BLaER1 treated with 17β-estradiol and CSF1 and Interleukin-3, amounts not matched to agents 10 nM and 100 nM (cell line): Measurements from ENCODE around the gene CSRP1.
A peak's percentile ranks its signal among the peaks of the same experiment; 100 is the strongest.

Experiments used
- H3K27ac ChIP-seq, 11 experiments: shearing (Covaris generic); formaldehyde crosslinking; 2 replicates each; pipeline ENCODE4 v1.8.1; 2022
- H3K27me3 ChIP-seq, 11 experiments: shearing (Covaris generic); formaldehyde crosslinking; 2 replicates each; pipeline ENCODE4 v1.8.1; 2022
- H3K36me3 ChIP-seq, 11 experiments: shearing (Covaris generic); formaldehyde crosslinking; 2 replicates each; pipeline ENCODE4 v1.8.1; 2022
- H3K4me1 ChIP-seq, 10 experiments: shearing (Covaris generic); formaldehyde crosslinking; 2 replicates each; pipeline ENCODE4 v1.8.1; 2022
- H3K4me2 ChIP-seq, 11 experiments: shearing (Covaris generic); formaldehyde crosslinking; 2 replicates each; pipeline ENCODE4 v1.8.1; 2022
- H3K4me3 ChIP-seq, 10 experiments: shearing (Covaris generic); formaldehyde crosslinking; 2 replicates each; pipeline ENCODE4 v1.8.1; 2022
- H3K9ac ChIP-seq, 11 experiments: shearing (Covaris generic); formaldehyde crosslinking; 2 replicates each; pipeline ENCODE4 v1.8.1; 2022
- H3K9me3 ChIP-seq, 11 experiments: shearing (Covaris generic); formaldehyde crosslinking; replicated peaks in 1 of 11; 2 replicates each; pipeline ENCODE4 v1.8.1; 2022
- H4K20me1 ChIP-seq, 11 experiments: shearing (Covaris generic); formaldehyde crosslinking; 2 replicates each; pipeline ENCODE4 v1.8.1; 2022
- Cebpa-rat ChIP-seq, 11 experiments: shearing (Covaris generic); IDR thresholded peaks; 2 replicates each; pipeline ENCODE4 v1.8.1; 2022

The CSRP1 gene

GRCh38 chr1:201536558-201536957 lies 29.6 kb upstream of the CSRP1 start:
- Histone ChIP-seq H3K27me3 (peaks cover 0 to 43% (median 25%) of the 10 kb centered on the region in 11 experiments; a peak in 14 of 22 replicates), H4K20me1 (no peaks in the 10 kb centered on the region; a peak in 4 of 22 replicates), H3K36me3 (peaks cover 0 to 10% (median 0%) of the 10 kb centered on the region in 11 experiments; a peak in 1 of 22 replicates), H3K4me3 (0 out of 20 replicates have a peak overlapping the region, but pooled peaks of 2 of the 10 experiments have one; percentile 10), H3K27ac (peak overlapping the region; percentile 27 to 84 (median 72); a peak in 19 of 22 replicates), H3K9me3 (no peaks in the 10 kb centered on the region), H3K9ac (peak overlapping the region in 10 of 11 experiments; percentile 15 to 73 (median 56); a peak in 9 of 22 replicates), H3K4me1 (peaks cover 74 to 92% (median 83%) of the 10 kb centered on the region in 10 experiments), H3K4me2 (peak overlapping the region; percentile 88 to 98 (median 95))
- TF ChIP-seq Cebpa-rat (IDR thresholded peaks at IDR 0.05), result no peak

GRCh38 chr1:201535919-201536245 lies 29.0 kb upstream of the CSRP1 start:
- peaks cover 0 to 42% (median 25%) of the 10 kb centered on the region in 11 experiments; a peak in 14 of 22 replicates for H3K27me3 ChIP-seq
- H3K4me2 ChIP-seq, result peak overlapping the region; percentile 88 to 98 (median 95)
- H3K27ac ChIP-seq, result peak overlapping the region; percentile 27 to 84 (median 72); a peak in 21 of 22 replicates
- peak overlapping the region in 1 of 10 experiments; percentile 10; a peak in 2 of 20 replicates for H3K4me3 ChIP-seq
- peaks cover 74 to 92% (median 83%) of the 10 kb centered on the region in 10 experiments for H3K4me1 ChIP-seq
- H3K36me3 ChIP-seq, result peaks cover 0 to 4% (median 0%) of the 10 kb centered on the region in 11 experiments; a peak in 1 of 22 replicates
- H4K20me1 ChIP-seq, result no peaks in the 10 kb centered on the region; a peak in 4 of 22 replicates
- peak overlapping the region; percentile 12 to 73 (median 55); a peak in 15 of 22 replicates for H3K9ac ChIP-seq
- no peak for TF ChIP-seq Cebpa-rat (IDR thresholded peaks at IDR 0.05)
- no peaks in the 10 kb centered on the region for H3K9me3 ChIP-seq

GRCh38 chr1:201535046-201535918 lies 28.4 kb upstream of the CSRP1 start:
- Histone ChIP-seq H3K27me3 (peaks cover 0 to 36% (median 25%) of the 10 kb centered on the region in 11 experiments; a peak in 14 of 22 replicates), H3K4me2 (peak overlapping the region; percentile 88 to 98 (median 95)), H3K27ac (peak overlapping the region; percentile 52 to 84 (median 72)), H3K36me3 (no peaks in the 10 kb centered on the region), H3K9ac (peak overlapping the region; percentile 12 to 73 (median 57); a peak in 18 of 22 replicates), H3K4me3 (peak overlapping the region in 4 of 10 experiments; percentile 17 to 32 (median 23); a peak in 4 of 20 replicates), H3K9me3 (no peaks in the 10 kb centered on the region), H3K4me1 (peaks cover 68 to 92% (median 82%) of the 10 kb centered on the region in 10 experiments), H4K20me1 (no peaks in the 10 kb centered on the region; a peak in 4 of 22 replicates)
- TF ChIP-seq Cebpa-rat (IDR thresholded peaks at IDR 0.05), result no peak

- Histone ChIP-seq H3K27me3 (peaks cover 0 to 21% (median 13%) of the 10 kb centered on the region in 11 experiments; a peak in 11 of 22 replicates), H3K4me1 (peaks cover 67 to 90% (median 85%) of the 10 kb centered on the region in 10 experiments), H3K27ac (peak overlapping the region in 3 of 11 experiments; percentile 9 to 67 (median 52); a peak in 1 of 22 replicates), H3K4me3 (no peak overlapping the region), H3K36me3 (no peaks in the 10 kb centered on the region), H3K9ac (no peak overlapping the region), H3K9me3 (no peaks in the 10 kb centered on the region), H3K4me2 (peak overlapping the region in 10 of 11 experiments; percentile 11 to 98 (median 94); a peak in 17 of 22 replicates), H4K20me1 (no peaks in the 10 kb centered on the region; a peak in 3 of 22 replicates)
- no peak for TF ChIP-seq Cebpa-rat (IDR thresholded peaks at IDR 0.05)
These were observed 26.9 kb upstream of the CSRP1 start for GRCh38 chr1:201533836-201534235.

- H3K9ac ChIP-seq, result peak overlapping the region; percentile 9 to 79 (median 56); a peak in 19 of 22 replicates
- peaks cover 0 to under 1% (median 0%) of the 10 kb centered on the region in 11 experiments; a peak in 1 of 22 replicates for H3K27me3 ChIP-seq
- H3K36me3 ChIP-seq, result no peaks in the 10 kb centered on the region
- TF ChIP-seq Cebpa-rat (IDR thresholded peaks at IDR 0.05), result no peak
- H3K27ac ChIP-seq, result peak overlapping the region in 9 of 11 experiments; percentile 6 to 85 (median 66); a peak in 16 of 22 replicates
- peak overlapping the region in 8 of 10 experiments; percentile 1 to 48 (median 33); a peak in 13 of 20 replicates for H3K4me3 ChIP-seq
- H3K4me2 ChIP-seq, result peak overlapping the region; percentile 81 to 97 (median 92)
- H4K20me1 ChIP-seq, result no peaks in the 10 kb centered on the region; a peak in 3 of 22 replicates
- H3K4me1 ChIP-seq, result peaks cover 48 to 78% (median 70%) of the 10 kb centered on the region in 10 experiments
- no peaks in the 10 kb centered on the region for H3K9me3 ChIP-seq
These were observed 24.9 kb upstream of the CSRP1 start for GRCh38 chr1:201531551-201532425.

GRCh38 chr1:201530741-201531531 lies 24.0 kb upstream of the CSRP1 start:
- peak overlapping the region in 8 of 10 experiments; percentile 1 to 48 (median 33); a peak in 11 of 20 replicates for H3K4me3 ChIP-seq
- H4K20me1 ChIP-seq, result no peaks in the 10 kb centered on the region; a peak in 3 of 22 replicates
- no peaks in the 10 kb centered on the region for H3K36me3 ChIP-seq
- peak overlapping the region in 8 of 11 experiments; percentile 22 to 85 (median 72); a peak in 16 of 22 replicates for H3K27ac ChIP-seq
- H3K4me1 ChIP-seq, result peaks cover 41 to 69% (median 62%) of the 10 kb centered on the region in 10 experiments
- peak overlapping the region; percentile 81 to 97 (median 92) for H3K4me2 ChIP-seq
- H3K9me3 ChIP-seq, result no peaks in the 10 kb centered on the region
- no peak for TF ChIP-seq Cebpa-rat (IDR thresholded peaks at IDR 0.05)
- H3K9ac ChIP-seq, result peak overlapping the region; percentile 9 to 79 (median 56); a peak in 19 of 22 replicates
- H3K27me3 ChIP-seq, result no peaks in the 10 kb centered on the region

- Histone ChIP-seq H4K20me1 (no peaks in the 10 kb centered on the region; a peak in 3 of 22 replicates), H3K9me3 (peaks cover 6 to 16% (median 14%) of the 10 kb centered on the region in 11 experiments; a peak in 20 of 22 replicates), H3K4me2 (peak overlapping the region in 3 of 11 experiments; percentile 2 to 21 (median 2); a peak in 1 of 22 replicates), H3K4me1 (peaks cover 33 to 47% (median 40%) of the 10 kb centered on the region in 10 experiments), H3K4me3 (no peak overlapping the region), H3K36me3 (peaks cover 0 to 10% (median 0%) of the 10 kb centered on the region in 11 experiments; a peak in 3 of 22 replicates), H3K27ac (no peak overlapping the region), H3K27me3 (no peaks in the 10 kb centered on the region), H3K9ac (no peak overlapping the region)
- TF ChIP-seq Cebpa-rat (IDR thresholded peaks at IDR 0.05), result no peak
These were observed 21.8 kb upstream of the CSRP1 start for GRCh38 chr1:201528631-201529252.
